HepG2 (cell line): Measurements from ENCODE around the gene NUP85. TPM values are rescaled to one million over a fixed set of nuclear protein-coding genes. Genes with fewer than 3 reads are reported as not detected.

Experiments
- ATF6 ChIP-seq: sonication (generic); formaldehyde crosslinking; conservative IDR thresholded peaks from 2 replicates; pipeline ENCODE4 v1.4.0; 2020; ENCODE audit warnings: missing genetic modification reagents
- FOXA1 ChIP-seq, 2 experiments: fragments of 450-650 bp in 1 of 2; sonication (generic) in 1 of 2; formaldehyde crosslinking in 1 of 2; IDR thresholded peaks; 2 replicates each; pipeline versions ENCODE4 v1.4.0 to v1.6.1; 2016 to 2020; ENCODE audit warnings: missing genetic modification reagents in 1 of 2
- HOXA3 ChIP-seq: sonication (generic); formaldehyde crosslinking; IDR thresholded peaks from 2 replicates; pipeline ENCODE4 v1.5.0; 2020; ENCODE audit warnings: missing genetic modification reagents
- SMC3 ChIP-seq: IDR thresholded peaks from 2 replicates; pipeline ENCODE4 v1.6.1; 2011; ENCODE audit warnings: low read length, improper control_type of control experiment
- UBTF ChIP-seq: sonication (generic); formaldehyde crosslinking; IDR thresholded peaks from 2 replicates; pipeline ENCODE4 v1.4.0; 2020; ENCODE audit warnings: mild to moderate bottlenecking, missing genetic modification reagents
- YEATS4 ChIP-seq: sonication (generic); formaldehyde crosslinking; IDR thresholded peaks from 2 replicates; pipeline ENCODE4 v1.4.0; 2020; ENCODE audit warnings: missing genetic modification reagents, borderline replicate concordance
- ZNF619 ChIP-seq: sonication (generic); formaldehyde crosslinking; IDR thresholded peaks from 2 replicates; pipeline ENCODE4 v1.4.0; 2020; ENCODE audit warnings: mild to moderate bottlenecking, missing genetic modification reagents
- ZNF678 ChIP-seq: sonication (generic); formaldehyde crosslinking; IDR thresholded peaks from 2 replicates; pipeline ENCODE4 v1.4.0; 2020; ENCODE audit warnings: mild to moderate bottlenecking, missing genetic modification reagents
- polyA plus RNA-seq, 8 experiments: library from polyadenylated mRNA; depleted of rRNA in 3 of 8; stranded (reverse) in 7 of 8; unstranded in 1 of 8; fragments of >200 nt; fragmentation: Illumina TruSeq in 4 of 8; extraction: Trizol in 4 of 8; gene quantifications; 2 replicates each; pipeline versions ENCODE4 v1.2.1 to v1.2.3, GENCODE V29; 2011 to 2016; ENCODE audit warnings: low read depth in 4 of 8, missing spikeins in 1 of 8, mixed read lengths in 1 of 8; ENCODE audit not compliant: insufficient read depth in 1 of 8
- total RNA-seq, 5 experiments: library from RNA; depleted of rRNA; stranded (reverse); fragments of >200 nt; fragmentation: Illumina TruSeq; extraction: Trizol; gene quantifications; 2 replicates each; pipeline ENCODE4 v1.2.3, GENCODE V29; 2016; ENCODE audit warnings: low read depth in 1 of 5
- TF ChIP-seq, protein P1 (sequence below): sonication (generic); formaldehyde crosslinking; IDR thresholded peaks from 2 replicates; pipeline ENCODE4 v1.4.0; 2020; ENCODE audit warnings: missing genetic modification reagents
- TF ChIP-seq, protein P2 (sequence below): sonication (generic); formaldehyde crosslinking; IDR thresholded peaks from 2 replicates; pipeline ENCODE4 v1.4.0; 2020; ENCODE audit warnings: missing genetic modification reagents, borderline replicate concordance
- TF ChIP-seq, protein P3 (sequence below): sonication (generic); formaldehyde crosslinking; IDR thresholded peaks from 2 replicates; pipeline ENCODE4 v1.5.0; 2020; ENCODE audit warnings: missing genetic modification reagents
- TF ChIP-seq, protein P4 (sequence below): sonication (generic); formaldehyde crosslinking; IDR thresholded peaks from 2 replicates; pipeline ENCODE4 v1.5.1; 2020; ENCODE audit warnings: mild to moderate bottlenecking, missing genetic modification reagents, borderline replicate concordance

NUP85 gene
- total and polyA plus RNA-seq, 2 of the 13 experiments (the other 11 are each of a cell fraction or from before 2014, with no cell fraction given), result 89.1 to 124 TPM

DNA sequence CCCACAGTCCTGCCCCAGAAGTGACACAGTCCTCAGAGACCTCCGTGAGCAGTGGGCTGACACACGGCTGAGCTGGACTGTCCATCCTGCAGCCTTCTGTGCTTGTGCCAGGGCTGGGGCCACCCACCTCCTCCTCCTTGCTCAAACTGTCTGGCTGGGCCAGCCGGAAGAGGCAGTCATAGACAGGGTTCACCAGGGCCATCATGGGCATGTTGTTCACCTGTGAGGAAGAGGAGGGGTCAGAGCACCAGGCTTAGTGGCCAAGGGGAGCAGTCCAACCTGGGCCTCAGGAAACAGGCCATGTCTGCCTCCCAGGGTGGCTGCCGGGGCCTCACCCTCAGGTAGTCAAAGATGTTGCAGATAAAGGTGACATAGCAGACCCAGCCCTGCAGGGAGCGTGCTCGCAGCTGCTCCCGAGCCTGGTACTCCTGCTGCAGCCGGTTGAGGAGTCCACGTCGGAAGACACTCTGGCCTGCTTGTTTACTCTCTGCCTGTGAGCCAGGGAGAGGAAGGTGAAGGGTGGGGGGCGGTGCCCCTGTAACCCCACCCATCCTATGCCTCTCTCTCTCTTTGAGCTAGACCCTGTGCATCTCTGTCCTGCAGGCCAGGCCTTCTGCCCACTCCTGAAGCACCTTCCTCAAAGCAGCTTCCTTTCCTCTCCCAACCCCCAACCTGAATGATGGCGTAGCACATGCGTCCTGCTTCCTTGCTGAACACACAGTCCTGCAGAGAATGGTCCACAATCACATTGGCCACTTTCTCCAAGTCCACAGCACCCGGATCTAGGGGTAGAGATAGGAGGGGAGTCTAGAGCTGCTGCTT is 62.1 kb downstream of the NUP85 start (continued):
- TF ChIP-seq UBTF (CRISPR knock-in tag), result peak; percentile 86
- TF ChIP-seq FOXA1 (IDR thresholded peaks at IDR 0.05), result peak; percentile 48; the same call in 1 of the 2 replicates
- peak; percentile 98 for TF ChIP-seq FOXA1 (CRISPR knock-in tag; IDR thresholded peaks at IDR 0.05)
- TF ChIP-seq, protein P1, sequence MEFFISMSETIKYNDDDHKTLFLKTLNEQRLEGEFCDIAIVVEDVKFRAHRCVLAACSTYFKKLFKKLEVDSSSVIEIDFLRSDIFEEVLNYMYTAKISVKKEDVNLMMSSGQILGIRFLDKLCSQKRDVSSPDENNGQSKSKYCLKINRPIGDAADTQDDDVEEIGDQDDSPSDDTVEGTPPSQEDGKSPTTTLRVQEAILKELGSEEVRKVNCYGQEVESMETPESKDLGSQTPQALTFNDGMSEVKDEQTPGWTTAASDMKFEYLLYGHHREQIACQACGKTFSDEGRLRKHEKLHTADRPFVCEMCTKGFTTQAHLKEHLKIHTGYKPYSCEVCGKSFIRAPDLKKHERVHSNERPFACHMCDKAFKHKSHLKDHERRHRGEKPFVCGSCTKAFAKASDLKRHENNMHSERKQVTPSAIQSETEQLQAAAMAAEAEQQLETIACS (CRISPR knock-in tag), result 0 out of 2 replicates have a peak, but pooled peaks have one; percentile 34
- TF ChIP-seq HOXA3 (CRISPR knock-in tag), result peak; percentile 77; the same call in 1 of the 2 replicates
- TF ChIP-seq SMC3, result peak; percentile 36
- peak; percentile 89 for TF ChIP-seq ZNF619
- no peak for TF ChIP-seq ATF6 (CRISPR knock-in tag)
- TF ChIP-seq, protein P2, sequence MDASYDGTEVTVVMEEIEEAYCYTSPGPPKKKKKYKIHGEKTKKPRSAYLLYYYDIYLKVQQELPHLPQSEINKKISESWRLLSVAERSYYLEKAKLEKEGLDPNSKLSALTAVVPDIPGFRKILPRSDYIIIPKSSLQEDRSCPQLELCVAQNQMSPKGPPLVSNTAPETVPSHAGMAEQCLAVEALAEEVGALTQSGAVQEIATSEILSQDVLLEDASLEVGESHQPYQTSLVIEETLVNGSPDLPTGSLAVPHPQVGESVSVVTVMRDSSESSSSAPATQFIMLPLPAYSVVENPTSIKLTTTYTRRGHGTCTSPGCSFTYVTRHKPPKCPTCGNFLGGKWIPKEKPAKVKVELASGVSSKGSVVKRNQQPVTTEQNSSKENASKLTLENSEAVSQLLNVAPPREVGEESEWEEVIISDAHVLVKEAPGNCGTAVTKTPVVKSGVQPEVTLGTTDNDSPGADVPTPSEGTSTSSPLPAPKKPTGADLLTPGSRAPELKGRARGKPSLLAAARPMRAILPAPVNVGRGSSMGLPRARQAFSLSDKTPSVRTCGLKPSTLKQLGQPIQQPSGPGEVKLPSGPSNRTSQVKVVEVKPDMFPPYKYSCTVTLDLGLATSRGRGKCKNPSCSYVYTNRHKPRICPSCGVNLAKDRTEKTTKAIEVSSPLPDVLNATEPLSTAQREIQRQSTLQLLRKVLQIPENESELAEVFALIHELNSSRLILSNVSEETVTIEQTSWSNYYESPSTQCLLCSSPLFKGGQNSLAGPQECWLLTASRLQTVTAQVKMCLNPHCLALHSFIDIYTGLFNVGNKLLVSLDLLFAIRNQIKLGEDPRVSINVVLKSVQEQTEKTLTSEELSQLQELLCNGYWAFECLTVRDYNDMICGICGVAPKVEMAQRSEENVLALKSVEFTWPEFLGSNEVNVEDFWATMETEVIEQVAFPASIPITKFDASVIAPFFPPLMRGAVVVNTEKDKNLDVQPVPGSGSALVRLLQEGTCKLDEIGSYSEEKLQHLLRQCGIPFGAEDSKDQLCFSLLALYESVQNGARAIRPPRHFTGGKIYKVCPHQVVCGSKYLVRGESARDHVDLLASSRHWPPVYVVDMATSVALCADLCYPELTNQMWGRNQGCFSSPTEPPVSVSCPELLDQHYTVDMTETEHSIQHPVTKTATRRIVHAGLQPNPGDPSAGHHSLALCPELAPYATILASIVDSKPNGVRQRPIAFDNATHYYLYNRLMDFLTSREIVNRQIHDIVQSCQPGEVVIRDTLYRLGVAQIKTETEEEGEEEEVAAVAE, result no peak
- TF ChIP-seq ZNF678, result no peak
- TF ChIP-seq, protein P3, sequence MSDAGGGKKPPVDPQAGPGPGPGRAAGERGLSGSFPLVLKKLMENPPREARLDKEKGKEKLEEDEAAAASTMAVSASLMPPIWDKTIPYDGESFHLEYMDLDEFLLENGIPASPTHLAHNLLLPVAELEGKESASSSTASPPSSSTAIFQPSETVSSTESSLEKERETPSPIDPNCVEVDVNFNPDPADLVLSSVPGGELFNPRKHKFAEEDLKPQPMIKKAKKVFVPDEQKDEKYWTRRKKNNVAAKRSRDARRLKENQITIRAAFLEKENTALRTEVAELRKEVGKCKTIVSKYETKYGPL (CRISPR knock-in tag), result no peak
- TF ChIP-seq, protein P4, sequence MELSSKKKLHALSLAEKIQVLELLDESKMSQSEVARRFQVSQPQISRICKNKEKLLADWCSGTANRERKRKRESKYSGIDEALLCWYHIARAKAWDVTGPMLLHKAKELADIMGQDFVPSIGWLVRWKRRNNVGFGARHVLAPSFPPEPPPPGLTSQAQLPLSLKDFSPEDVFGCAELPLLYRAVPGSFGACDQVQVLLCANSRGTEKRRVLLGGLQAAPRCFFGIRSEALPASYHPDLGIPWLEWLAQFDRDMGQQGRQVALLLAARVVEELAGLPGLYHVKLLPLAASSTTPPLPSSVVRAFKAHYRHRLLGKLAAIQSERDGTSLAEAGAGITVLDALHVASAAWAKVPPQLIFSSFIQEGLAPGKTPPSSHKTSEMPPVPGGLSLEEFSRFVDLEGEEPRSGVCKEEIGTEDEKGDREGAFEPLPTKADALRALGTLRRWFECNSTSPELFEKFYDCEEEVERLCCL (CRISPR knock-in tag), result peak; percentile 80; the same call in 1 of the 2 replicates
- TF ChIP-seq YEATS4 (CRISPR knock-in tag), result no peak; the same call in 1 of the 2 replicates
